ENCODE data around the gene TOGARAM2.

The TOGARAM2 gene

GRCh38 chr2:29017716-29018435 lies 36.8 kb downstream of the TOGARAM2 start:
- DNase-seq (ENCODE audit: low read depth in 2 of 2) = no peak

- no peak for DNase-seq (ENCODE audit: low read depth in 2 of 2)
Measured at GRCh38 chr2:29021886-29022285, 40.8 kb downstream of the TOGARAM2 start.

DNA sequence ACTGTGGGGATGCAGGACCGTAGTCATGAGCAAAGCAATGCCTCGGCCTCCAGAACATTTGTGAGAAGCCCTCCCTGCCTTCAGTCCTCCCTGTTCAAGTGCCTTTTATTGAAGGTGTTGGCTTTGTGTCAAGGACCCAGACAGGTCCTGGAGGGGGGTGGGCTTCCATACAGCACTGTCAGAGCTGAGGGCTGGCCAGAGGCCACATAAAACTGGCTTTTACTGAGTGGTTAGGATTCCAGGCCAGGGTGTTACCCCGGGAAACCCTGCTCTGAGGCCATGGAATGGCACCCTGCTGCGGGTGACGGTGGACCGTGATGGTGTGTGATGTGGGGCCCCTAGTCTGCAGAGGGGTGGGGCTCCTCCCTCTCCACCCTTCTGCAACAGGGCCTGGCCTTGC lies 41.6 kb downstream of the TOGARAM2 start:
- no peak for DNase-seq (ENCODE audit: low read depth in 2 of 2)

DNA sequence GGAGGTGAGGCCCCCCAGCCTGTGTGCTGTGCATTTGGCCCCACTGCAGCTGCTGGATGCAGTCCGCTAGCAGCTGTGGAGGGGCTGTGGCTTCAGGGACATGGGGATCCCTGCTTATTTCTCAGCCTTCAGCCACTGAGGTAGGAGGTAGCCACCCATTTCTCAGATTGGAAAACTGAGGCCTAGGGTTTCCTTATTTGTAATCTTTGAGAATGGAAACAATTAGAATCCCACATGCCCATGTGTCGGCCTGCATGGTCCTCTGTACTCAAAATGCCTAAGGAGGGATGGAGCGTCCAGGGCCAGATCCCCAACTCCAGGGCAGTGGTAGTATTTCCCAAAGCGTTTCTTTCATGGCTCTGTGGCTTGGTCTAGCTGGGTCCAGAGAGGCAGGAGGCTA lies 42.1 kb downstream of the TOGARAM2 start:
- no peak for DNase-seq (ENCODE audit: low read depth in 2 of 2)

DNA sequence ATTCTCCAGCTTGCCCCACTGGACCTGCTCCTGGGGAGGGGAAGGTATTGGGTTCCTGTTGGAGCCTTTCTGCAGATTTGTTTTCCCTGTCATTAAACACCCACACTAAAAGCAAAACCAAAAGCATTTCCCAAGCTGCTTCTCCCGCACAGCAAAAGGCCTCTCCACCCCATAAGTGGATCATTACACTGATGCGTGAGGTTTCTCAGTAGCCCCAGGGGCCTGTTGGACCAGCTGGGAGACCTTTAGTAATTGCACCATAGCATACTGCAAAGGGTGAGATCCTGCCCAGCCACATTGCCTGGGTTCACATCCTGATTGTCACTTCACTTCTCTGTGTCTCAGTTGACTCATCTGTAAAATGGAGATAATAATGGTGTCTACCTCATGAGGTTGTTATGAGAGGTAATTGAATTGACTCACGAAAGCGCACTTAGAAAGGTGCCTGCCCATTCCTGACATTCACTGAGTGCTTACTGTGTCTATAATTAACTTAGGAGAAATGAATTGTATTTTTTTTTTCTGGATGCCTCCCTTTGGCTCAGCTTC lies 43.9 kb downstream of the TOGARAM2 start:
- DNase-seq (ENCODE audit: low read depth in 2 of 2) = no peak

DNA sequence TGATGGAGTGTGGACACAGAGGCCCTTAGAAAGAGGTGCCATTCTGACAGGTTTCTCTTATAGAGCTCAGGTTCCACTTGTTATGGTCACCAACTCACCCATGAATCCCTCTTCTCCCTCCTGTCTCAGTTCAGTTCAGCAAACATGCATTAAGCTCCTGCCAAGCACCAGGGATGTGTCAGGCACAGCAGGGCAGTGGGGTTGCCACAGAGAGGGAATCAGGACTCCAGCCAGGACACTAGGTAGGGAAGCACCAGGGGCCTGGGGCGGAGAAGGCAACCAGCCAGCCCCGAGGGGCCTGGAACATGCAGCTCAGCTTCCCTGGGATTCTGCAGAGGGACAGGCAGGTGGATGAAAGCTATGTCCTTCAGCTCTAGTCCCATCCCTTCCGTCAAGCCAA lies 44.6 kb downstream of the TOGARAM2 start:
- DNase-seq (ENCODE audit: low read depth in 2 of 2) = no peak

- no peak for DNase-seq (ENCODE audit: low read depth in 2 of 2)
Measured at GRCh38 chr2:29031046-29031445, 49.9 kb downstream of the TOGARAM2 start.

GRCh38 chr2:29032189-29032588 lies 51.1 kb downstream of the TOGARAM2 start:
- DNase-seq (ENCODE audit: low read depth in 2 of 2) = no peak

DNA sequence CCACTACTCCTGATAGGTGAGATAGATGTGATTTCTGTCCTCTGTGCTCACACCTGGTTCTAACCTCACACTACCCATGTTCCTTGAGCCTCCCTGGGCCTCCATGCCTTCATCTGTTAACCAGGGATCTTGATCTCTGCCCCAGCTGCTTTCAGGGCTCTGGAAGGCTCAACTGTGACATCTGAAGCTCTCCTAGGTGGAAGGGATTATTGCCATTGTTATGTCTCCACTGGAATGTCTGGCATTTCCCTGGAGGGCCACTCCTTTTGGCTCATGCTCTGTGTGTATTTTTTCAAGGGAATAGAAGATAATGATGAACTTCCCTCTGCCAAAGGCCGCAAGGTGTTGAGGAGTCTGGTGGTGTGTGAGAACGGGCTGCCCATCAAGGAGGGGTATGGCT lies 52.1 kb downstream of the TOGARAM2 start:
- no peak for DNase-seq (ENCODE audit: low read depth in 2 of 2)

GRCh38 chr2:29033656-29034055 lies 52.6 kb downstream of the TOGARAM2 start:
- DNase-seq (ENCODE audit: low read depth in 2 of 2) = no peak

- DNase-seq (ENCODE audit: low read depth in 2 of 2) = no peak
Measured at GRCh38 chr2:29035016-29035745, 54.1 kb downstream of the TOGARAM2 start.

- DNase-seq (ENCODE audit: low read depth in 2 of 2) = no peak
Measured at GRCh38 chr2:29039718-29040480, 58.8 kb downstream of the TOGARAM2 start.

DNA sequence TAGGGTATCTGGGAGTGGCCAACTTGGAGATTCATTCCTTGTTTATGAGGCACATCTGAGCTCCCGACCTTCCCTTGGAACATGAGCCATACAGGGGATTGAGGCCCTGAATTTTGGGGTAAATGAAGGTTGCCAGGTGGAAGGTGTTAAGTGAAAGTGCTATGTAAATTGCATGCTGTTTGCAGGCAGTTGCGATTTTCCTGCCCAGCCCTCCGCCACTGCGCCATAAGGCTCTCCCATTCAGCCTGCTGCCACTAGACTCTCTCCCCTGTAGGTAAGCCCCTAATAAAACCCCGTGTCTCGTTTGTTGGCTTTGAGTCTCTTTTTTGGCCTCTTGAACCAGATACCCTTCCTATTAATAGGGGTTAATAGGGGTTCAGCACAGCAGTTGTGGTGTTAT lies 59.5 kb downstream of the TOGARAM2 start:
- no peak for DNase-seq (ENCODE audit: low read depth in 2 of 2)

DNA sequence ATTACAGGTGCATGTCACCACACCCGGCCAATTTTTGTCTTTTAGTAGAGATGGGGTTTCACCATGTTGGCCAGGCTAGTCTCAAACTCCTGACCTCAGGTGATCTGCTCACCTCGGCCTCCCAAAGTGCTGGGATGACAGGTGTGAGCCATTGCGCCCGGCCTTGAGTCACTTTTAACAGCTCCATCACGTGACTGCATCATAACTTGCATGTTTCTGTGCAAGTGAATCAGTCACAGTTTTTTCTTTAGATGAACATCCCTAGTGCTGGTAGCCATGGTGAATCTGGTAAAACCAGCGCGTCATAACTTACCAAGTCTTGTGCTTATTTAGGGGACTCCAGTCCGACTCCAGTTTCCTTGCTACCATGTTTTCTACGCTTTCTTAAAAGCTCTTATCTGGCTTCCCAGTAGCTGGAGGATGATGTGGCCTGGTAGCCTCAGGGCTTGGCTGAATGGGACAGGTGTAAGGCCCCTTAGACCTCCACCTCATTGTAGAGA lies 60.1 kb downstream of the TOGARAM2 start:
- DNase-seq (ENCODE audit: low read depth in 2 of 2) = no peak

DNA sequence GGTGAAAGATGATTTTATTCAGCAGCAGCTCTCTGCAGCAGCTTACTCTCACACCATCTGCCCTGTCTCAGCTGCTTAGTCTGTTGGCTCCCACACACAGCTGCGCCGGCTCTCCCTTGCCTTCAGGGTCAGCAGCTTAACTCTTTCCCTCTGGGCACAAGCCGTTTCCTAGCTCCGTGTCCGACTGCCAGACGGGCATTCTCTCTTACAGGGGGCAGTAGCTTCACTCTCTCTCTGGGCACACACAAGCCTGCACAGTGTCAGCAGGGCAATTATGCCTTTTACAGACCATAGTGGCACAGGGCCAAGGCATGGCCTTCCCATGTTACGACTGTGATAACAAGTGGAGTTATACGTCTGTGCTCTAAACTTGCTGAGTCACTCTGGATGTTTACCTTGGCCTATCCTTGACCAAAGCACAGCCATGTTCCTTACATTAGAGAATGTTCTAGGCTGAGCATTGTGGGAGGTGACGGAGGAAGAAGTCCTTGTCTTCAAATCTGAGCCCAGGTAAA lies 61.5 kb downstream of the TOGARAM2 start:
- no peak for DNase-seq (ENCODE audit: low read depth in 2 of 2)

- DNase-seq (ENCODE audit: low read depth in 2 of 2) = no peak
Measured at GRCh38 chr2:29044459-29044858, 63.4 kb downstream of the TOGARAM2 start.

GRCh38 chr2:29046321-29046720 lies 65.2 kb downstream of the TOGARAM2 start:
- no peak for DNase-seq (ENCODE audit: low read depth in 2 of 2)

DNA sequence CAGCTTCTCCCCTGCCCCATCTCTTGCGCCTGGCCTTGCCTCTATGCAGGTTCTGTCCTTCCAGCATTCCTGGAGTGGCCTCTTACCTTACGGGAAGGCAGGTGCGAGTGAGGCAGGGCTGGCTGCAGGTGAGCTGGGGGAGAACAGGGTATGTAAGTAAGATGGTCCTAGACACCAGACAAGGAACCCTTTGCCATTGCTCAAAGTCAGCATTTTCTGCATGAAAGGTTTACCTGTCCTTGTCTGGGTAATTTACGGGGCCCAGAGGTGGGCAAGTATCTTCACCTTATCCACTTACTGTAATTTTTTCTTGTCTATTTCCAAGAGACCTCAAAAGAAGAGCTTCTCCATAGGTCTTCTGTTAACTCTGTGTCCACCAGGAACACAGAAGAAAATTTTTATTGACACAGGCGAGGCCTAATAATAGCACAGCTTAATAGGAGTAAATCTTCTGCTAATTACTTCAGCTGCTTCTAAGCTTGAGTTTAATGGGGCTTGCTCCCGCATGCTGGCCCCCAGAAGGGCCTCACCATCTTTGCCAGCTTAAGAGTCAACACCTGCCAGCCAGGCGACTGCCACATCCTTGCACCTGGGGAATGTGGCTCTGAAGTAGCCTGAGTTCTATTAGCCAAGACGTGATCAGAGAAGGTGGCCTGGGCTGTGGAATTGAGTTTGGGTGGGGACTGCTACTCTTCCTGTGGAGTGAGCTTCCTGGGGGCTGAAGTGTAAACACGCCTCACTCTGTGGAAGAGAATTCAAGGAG lies 66.2 kb downstream of the TOGARAM2 start:
- DNase-seq (ENCODE audit: low read depth in 2 of 2) = no peak

DNA sequence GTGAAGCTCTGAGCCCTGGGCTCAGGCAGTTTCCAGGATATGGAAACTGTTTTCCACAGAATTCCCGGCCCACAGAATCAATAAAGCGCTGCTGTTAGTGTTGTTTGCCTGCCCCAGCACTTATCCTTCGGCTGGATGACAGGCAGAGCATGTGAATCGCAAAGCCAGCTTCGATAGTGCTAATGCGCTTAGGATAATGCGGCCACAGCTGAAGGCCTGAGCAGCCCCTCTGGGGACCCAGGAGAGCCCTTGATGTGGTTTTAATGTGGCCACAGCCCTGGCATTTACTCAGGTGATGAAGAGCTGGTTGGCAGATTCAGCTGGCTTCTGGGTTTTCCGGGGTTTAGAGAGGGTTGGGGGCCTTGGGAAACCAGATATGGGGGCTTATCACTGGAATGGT lies 69.5 kb downstream of the TOGARAM2 start:
- no peak for DNase-seq (ENCODE audit: low read depth in 2 of 2)

DNA sequence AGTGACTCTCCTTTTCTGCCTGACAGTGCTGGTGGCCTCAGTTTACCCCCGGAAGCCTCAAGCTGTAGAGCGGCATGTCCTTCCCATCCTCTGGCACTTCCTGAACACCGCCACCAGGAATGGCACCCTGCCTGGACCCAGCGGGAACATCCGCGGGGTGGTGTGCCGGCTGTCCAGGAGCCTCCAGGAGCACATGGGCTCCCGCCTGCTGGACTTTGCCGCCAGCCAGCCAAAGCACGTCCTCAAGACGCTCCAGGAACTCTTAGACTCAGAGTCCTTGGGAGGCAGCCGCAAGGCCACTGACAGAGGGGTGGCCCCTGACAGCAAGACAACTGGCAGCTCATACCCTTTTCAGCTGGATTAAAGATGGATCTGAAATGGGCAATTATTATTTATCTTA lies 70.6 kb downstream of the TOGARAM2 start:
- DNase-seq (ENCODE audit: low read depth in 2 of 2) = no peak

DNA sequence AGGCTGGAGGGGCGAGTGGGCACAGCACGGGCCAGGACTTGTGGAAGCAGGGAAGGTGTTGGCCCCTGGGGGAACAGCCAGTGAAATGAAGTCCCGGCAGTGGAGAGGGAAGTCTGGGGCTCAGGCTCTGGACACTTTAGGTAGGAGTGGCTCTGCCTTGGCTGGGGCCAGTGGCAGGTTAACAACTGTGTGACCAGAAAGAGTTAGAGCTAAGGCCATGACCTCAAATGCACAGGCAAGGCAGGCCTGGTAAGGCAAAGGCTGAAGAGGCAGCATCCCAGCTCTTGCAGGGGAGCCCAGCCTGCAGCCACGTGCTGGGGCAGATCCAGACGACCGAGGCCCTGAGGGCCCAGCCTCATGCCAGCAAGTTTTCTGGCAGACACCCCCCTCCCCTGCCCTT lies 71.7 kb downstream of the TOGARAM2 start:
- DNase-seq (ENCODE audit: low read depth in 2 of 2) = no peak
